MV-4-11 (cell line): ENCODE data around the gene AMOTL1.
"Not testable (repeated sequence)": the region's sequence is repeated elsewhere in the genome, so short reads cannot be mapped to it uniquely, and the experiment has no call there.

Experiments
- DNase-seq: peaks from one replicate; lab custom pipeline; 2025; lab: John Stamatoyannopoulos, UW

Gene AMOTL1

DNA sequence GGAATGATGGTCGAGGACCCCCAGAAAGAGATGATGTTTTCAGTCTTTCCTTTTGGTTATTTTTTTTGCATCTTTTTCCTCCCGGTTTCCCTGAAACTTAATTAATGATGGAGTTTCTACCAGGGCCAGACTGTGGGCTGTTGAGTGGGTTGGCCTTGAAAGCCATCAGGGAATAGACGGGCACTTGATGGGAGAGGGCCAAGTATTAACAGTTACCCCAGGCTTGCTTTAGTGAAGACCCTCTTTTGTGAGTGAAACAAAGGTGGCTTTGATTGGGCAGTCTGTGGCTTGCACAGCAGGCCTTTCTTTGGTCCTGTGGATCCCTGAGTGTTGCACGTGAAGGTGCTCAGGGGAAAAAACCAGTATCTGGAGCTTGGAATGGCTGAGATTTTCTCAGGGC is 56.9 kb downstream of the AMOTL1 start:
- DNase-seq: no peak

- no peak for DNase-seq
Observed at GRCh38 chr11:94825481-94825880, 57.3 kb downstream of the AMOTL1 start.

DNA sequence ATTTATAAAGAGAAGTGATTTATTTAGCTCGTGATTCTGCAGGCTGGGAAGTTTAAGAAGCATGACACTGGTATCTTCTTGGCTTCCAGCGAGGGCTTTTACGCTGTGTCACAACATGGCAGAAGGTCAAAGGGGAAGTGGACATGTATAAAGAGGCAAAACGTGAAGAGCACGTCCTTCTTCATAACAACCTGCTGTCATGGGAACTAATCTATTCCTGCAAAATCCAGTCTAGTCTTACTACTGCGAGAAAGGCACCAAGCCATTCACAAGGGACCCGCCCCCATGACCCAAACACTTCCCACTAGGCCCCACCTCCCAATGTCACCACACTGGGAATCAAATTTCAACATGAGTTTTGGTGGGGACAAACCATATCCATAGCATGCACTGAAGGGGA is 58.3 kb downstream of the AMOTL1 start:
- DNase-seq: no peak

GRCh38 chr11:94828088-94828487 is 59.9 kb downstream of the AMOTL1 start:
- DNase-seq: no peak

DNA sequence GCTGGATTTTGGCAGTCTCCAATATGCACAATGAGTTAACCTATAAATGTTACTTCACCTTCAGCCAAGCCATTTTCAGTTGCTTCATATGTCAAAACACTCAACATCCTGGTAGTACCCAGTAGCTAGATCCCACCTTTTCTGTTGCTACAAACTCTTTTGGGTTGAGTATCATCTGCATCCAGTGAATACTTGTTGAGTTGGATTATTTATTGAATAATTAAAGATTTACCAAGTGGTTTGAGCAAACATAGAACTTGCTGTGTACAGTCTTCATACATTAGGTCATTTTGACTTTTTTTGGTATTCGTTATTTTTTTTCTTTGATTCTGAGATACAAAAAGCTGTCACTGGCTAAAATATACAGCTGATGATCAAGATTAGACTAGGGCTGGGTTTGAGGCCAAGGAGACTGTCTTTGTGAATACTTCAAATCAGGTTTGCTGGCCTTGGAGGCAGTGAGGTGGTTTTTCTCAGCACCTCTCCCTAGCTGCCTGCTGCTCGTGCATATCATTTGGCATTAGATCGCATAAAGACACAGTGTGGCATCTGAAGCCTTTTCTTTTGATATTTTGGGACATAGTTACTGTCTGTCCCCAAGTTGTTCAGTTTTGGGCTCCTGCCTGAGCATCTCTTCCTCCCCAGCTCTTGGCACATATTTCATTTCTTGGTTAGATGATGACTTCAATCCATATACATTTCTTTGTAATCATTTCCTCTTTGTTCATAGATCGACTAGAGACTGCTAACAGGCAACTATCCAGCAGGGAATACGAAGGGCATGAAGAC is 62.8 kb downstream of the AMOTL1 start:
- no peak for DNase-seq

- no peak for DNase-seq
Observed at GRCh38 chr11:94831529-94831928, 63.4 kb downstream of the AMOTL1 start.

GRCh38 chr11:94832604-94833235 is 64.6 kb downstream of the AMOTL1 start:
- no peak for DNase-seq

- DNase-seq: no peak
Observed at GRCh38 chr11:94834911-94835593, 66.9 kb downstream of the AMOTL1 start.

DNA sequence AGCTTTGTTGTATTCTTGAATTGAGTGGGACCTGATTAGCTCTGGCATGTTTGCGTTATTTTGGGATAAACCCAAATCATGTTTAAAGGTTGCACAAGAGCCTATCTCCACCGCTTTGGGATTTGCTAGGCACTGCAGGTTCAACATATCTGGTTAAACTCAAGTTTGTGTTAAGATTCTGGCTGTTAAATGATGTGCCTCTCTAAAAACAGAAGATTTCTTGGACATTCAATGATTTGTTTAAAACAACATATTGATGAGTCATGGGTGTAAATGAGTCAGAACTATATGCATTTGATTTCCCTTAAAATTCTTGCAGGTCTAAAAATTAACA is 67.4 kb downstream of the AMOTL1 start:
- DNase-seq: no peak

DNA sequence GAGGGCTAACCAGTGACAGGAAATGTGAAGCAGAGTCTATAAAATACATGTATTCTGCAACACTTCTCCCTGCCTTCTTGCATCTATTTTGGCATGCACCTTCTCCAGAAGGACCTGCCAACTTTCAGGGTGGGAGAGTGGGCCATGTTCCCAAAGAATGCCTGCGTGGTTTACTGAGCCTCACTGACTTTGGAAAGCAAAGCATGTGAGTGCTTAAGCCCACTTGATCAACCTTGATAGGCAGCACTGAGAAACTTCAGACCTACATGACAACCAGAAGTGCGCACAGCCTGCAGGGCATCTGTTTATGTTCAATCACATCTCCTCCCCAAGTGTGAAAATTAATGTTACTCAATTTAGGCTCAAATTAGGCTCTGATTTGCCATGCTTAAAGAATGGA is 69.2 kb downstream of the AMOTL1 start:
- DNase-seq: no peak

- no peak for DNase-seq
Observed at GRCh38 chr11:94838027-94838731, 70.0 kb downstream of the AMOTL1 start.

DNA sequence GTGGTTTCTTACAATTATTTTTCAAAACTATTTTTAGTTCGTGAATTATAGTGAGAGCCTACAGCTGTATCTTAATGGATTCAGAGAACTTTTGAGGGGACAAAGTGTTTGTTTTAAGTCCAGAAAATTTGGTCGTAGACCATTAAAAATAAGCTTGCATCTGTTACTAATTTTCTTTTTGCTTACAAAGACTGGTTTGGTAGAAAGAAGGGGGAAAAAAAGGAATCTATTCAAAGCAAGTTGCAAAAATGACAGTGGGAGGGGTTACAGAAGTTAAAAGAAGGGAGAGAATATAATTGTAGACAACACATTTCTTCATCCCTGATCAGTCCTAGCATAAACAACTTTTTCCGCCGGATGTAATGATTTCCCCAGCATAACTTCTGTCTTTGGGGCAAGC is 72.1 kb downstream of the AMOTL1 start:
- DNase-seq: no peak

GRCh38 chr11:94844031-94844430 is 75.9 kb downstream of the AMOTL1 start:
- DNase-seq: no peak

GRCh38 chr11:94845622-94846021 is 77.5 kb downstream of the AMOTL1 start:
- no peak for DNase-seq

DNA sequence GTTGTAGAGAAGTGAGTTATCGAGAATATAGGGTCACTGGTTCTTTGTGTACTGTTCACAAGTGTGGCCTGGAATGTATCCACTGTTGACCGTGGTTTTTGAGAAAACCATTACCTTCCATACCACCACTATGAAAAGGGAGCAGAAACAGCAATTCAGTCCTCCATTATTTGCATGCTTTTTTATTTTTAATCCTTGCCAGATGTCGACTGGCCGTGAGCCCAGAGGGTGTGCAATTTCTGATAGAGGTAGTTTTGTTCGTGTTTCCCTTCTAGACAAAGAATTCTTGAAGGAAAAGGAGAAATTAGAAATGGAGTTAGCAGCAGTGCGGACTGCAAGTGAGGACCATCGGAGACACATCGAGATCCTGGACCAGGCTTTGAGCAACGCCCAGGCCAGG is 81.7 kb downstream of the AMOTL1 start:
- DNase-seq: no peak

GRCh38 chr11:94851864-94852636 is 83.9 kb downstream of the AMOTL1 start:
- no peak for DNase-seq

- DNase-seq: not testable (repeated sequence)
Observed at GRCh38 chr11:94853288-94853687, 85.1 kb downstream of the AMOTL1 start.

GRCh38 chr11:94853836-94854235 is 85.7 kb downstream of the AMOTL1 start:
- no peak for DNase-seq

DNA sequence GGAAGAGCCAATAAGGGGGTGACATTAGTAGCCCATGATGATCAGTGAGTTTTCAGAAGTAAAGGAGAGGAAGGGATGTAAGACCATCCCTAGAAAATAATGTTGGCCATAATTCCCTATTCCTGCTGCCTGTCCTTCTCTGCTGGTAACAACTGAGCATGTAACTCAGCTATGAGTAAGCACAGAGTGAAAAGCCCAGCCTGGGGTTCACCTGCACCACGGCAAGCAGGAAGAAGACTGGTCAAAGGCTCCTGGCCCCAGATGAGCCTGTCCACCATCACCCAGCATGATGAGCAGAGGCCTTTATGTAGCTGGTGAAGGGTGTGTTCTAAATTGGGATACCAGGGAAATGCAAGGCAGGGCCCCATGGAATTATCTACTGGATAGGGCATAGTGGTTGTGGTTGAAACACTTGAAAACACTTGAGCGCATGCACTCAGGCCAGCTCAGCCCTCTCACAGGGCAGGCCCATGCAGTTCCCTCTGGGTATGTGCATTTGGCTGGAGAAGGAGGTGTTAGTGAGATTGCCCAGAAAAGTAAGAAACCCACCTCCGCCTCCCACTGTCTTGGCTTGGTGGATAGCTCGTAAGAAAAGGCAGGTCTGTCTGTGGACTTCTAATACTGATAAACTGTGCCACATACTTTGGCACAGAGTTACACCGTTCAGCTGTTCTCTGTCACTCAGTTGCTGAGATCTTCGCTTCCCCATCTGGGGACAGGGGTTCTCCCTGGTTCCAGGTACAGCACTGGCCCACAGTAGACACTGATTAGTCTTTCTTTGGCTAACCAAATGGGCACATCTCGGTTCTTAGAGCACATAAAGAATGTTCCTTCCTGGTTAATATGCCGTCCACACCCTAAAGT is 86.8 kb downstream of the AMOTL1 start:
- DNase-seq: no peak

DNA sequence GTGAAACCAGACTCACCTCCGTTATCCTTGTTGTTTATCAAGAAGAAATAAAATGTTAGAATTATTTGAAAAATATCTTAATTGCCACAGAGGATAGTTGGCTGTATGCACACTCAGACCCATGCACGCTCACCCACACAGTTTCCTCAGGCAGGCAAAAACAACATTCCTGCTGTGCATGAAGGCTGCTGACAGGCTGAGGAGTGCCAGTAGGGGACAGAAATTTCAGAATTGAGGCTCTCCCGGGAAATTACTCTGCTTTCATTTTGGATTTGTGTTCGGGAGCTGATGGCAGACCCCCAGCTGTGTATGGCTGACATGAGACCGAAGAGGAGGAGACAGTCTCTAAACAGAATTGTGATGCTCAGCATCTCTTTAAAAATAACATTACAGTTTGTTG is 87.5 kb downstream of the AMOTL1 start:
- DNase-seq: no peak

GRCh38 chr11:94856443-94856842 is 88.3 kb downstream of the AMOTL1 start:
- no peak for DNase-seq
